HAP-1 (cell line): Measurements from ENCODE around the gene PTX4.

ENCODE experiments used
- DNase-seq, 2 experiments: peaks; one replicate each; pipeline ENCODE4 v3.0.0-alpha.2; 2016 to 2020; ENCODE audit warnings: low spot score in 2 of 2
- H3K27me3 ChIP-seq: fragments of 250-450 bp; sonication (Bioruptor Pico); 2 replicates; pipeline ENCODE4 v1.5.1; 2020; ENCODE audit warnings: low read depth, mild to moderate bottlenecking, moderate library complexity
- H3K36me3 ChIP-seq: fragments of 250-450 bp; sonication (Bioruptor Pico); replicated peaks from 2 replicates; pipeline ENCODE4 v1.5.1; 2020; ENCODE audit warnings: mild to moderate bottlenecking
- H3K4me1 ChIP-seq: fragments of 250-450 bp; sonication (Bioruptor Pico); 2 replicates; pipeline ENCODE4 v1.5.1; 2020; ENCODE audit warnings: mild to moderate bottlenecking
- H3K4me3 ChIP-seq: fragments of 250-450 bp; sonication (Bioruptor Pico); 2 replicates; pipeline ENCODE4 v1.5.1; 2020; ENCODE audit warnings: mild to moderate bottlenecking, moderate library complexity
- H3K9me3 ChIP-seq: fragments of 250-450 bp; sonication (Bioruptor Pico); 2 replicates; pipeline ENCODE4 v1.5.1; 2020; ENCODE audit warnings: mild to moderate bottlenecking, moderate library complexity
- in situ Hi-C: fragments of 300-500 bp; cut with MboI; formaldehyde crosslinking; loops from 3 replicates; pipeline ENCODE4 v1.14.3; 2020; ENCODE audit warnings: low sequenced_read_pairs, inconsistent platforms, mixed read lengths

PTX4 gene

DNA sequence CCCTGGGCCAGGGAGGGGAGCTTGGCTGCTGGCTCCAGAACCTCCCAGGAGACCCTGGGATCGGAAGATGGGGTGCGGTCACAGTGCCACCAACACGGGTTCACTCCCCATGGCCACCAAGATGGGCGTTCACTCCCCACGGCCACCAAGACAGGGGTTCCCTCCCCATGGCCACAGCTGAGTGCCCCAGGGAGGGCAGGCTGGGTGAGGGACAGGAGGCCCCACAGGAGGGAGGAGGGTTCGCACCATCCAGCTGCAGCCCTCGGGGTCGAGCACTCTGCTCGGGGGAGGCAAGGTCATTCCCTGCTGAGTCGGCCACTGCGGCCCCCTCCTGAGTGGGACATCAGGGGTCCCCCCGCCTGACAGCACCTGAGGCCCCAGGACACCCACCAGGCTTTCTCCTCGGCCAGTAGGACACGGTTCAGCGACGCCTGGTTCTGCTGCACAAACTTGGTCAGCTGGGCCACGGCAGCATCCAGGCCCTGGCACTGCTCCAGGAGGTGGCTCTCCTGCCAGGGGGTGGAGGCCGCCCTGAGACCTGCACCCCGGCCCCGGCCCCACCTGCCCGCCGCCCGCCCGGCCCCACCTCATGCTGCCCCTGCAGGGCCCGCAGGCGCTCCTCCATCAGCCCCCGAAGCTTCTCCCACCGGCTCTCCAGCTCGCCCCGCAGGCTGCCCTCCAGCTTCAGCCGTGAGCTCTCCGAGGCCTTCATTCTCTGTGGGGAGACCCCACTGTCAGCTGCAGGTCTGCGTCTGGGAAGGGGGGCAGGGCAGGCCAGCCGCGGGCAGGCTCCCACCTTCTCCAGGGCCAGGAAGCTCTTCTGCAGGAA lies 50.3 kb downstream of the PTX4 start:
- Histone ChIP-seq H3K4me3 (no peak overlapping the region), H3K9me3 (no peaks in the 10 kb centered on the region), H3K27me3 (no peaks in the 10 kb centered on the region), H3K4me1 (no peaks in the 10 kb centered on the region), H3K36me3 (no peaks in the 10 kb centered on the region)
- in situ Hi-C loops = no loop called here
- no peak for DNase-seq

GRCh38 chr16:1437606-1438005 lies 51.1 kb downstream of the PTX4 start:
- no peaks in the 10 kb centered on the region for H3K36me3 ChIP-seq
- H3K9me3 ChIP-seq = no peaks in the 10 kb centered on the region
- no peaks in the 10 kb centered on the region for H3K27me3 ChIP-seq
- in situ Hi-C loops = no loop called here
- DNase-seq = no peak
- no peaks in the 10 kb centered on the region for H3K4me1 ChIP-seq
- H3K4me3 ChIP-seq = no peak overlapping the region

GRCh38 chr16:1436731-1437355 lies 51.9 kb downstream of the PTX4 start:
- Histone ChIP-seq H3K4me3 (no peak overlapping the region), H3K27me3 (no peaks in the 10 kb centered on the region), H3K4me1 (no peaks in the 10 kb centered on the region), H3K36me3 (no peaks in the 10 kb centered on the region), H3K9me3 (no peaks in the 10 kb centered on the region)
- DNase-seq = no peak
- in situ Hi-C loops = no loop called here

- in situ Hi-C loops = no loop called here
- Histone ChIP-seq H3K4me3 (no peak overlapping the region), H3K36me3 (no peaks in the 10 kb centered on the region), H3K9me3 (no peaks in the 10 kb centered on the region), H3K4me1 (no peaks in the 10 kb centered on the region), H3K27me3 (no peaks in the 10 kb centered on the region)
- no peak for DNase-seq
Measured at GRCh38 chr16:1435921-1436697, 52.6 kb downstream of the PTX4 start.
